GM06990 (cell line): Measurements from ENCODE around the gene SFXN2.

Experiments
- DNase-seq: peaks from one replicate; pipeline ENCODE4 v3.0.0-alpha.2; 2011; ENCODE audit not compliant: insufficient read length; ENCODE audit errors: extremely low read depth
- H3K27me3 ChIP-seq: replicated peaks from 2 replicates; pipeline ENCODE4 v1.6.0; 2011; ENCODE audit warnings: low read length; ENCODE audit not compliant: control insufficient read depth, insufficient read depth
- H3K36me3 ChIP-seq: 2 replicates; pipeline ENCODE4 v1.5.1; 2011; ENCODE audit warnings: low read length; ENCODE audit not compliant: control insufficient read depth, insufficient read depth
- H3K4me3 ChIP-seq: replicated peaks from 2 replicates; pipeline ENCODE4 v1.5.1; 2011; ENCODE audit warnings: low read depth, mild to moderate bottlenecking, control low read depth, low read length
- TF ChIP-seq, protein P1 (sequence below): IDR thresholded peaks from 2 replicates; pipeline ENCODE4 v1.5.1; 2011; ENCODE audit warnings: low read length, control low read depth, mild to moderate bottlenecking, inconsistent platforms; ENCODE audit not compliant: insufficient read depth, poor library complexity, severe bottlenecking

Gene SFXN2

DNA sequence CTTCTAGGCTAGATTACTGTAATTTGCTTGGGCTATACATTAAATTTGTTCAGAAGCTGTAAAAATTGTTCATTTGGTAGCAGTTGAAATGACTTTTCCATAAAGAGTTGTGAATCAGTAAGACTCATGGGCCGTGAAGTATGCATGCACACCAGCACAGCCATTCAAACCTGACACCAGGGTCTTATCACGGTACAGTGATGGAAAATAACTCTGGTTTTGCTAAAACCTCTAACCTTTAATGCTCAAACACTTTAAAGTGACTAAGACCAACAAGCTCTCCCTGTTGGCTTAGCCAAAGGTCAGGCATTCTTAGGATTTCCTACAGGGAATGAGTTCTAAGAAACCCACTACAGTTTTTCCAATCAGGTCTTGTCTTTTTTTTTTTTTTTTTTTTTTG, 11.7 kb upstream of the SFXN2 start:
- Histone ChIP-seq H3K4me3 (no peak overlapping the region), H3K27me3 (no peaks in the 10 kb centered on the region), H3K36me3 (peaks cover 4% of the 10 kb centered on the region; the same call in 1 of the 2 replicates)
- DNase-seq = no peak
- TF ChIP-seq, protein P1, sequence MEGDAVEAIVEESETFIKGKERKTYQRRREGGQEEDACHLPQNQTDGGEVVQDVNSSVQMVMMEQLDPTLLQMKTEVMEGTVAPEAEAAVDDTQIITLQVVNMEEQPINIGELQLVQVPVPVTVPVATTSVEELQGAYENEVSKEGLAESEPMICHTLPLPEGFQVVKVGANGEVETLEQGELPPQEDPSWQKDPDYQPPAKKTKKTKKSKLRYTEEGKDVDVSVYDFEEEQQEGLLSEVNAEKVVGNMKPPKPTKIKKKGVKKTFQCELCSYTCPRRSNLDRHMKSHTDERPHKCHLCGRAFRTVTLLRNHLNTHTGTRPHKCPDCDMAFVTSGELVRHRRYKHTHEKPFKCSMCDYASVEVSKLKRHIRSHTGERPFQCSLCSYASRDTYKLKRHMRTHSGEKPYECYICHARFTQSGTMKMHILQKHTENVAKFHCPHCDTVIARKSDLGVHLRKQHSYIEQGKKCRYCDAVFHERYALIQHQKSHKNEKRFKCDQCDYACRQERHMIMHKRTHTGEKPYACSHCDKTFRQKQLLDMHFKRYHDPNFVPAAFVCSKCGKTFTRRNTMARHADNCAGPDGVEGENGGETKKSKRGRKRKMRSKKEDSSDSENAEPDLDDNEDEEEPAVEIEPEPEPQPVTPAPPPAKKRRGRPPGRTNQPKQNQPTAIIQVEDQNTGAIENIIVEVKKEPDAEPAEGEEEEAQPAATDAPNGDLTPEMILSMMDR = no peak

- no peak overlapping the region for H3K4me3 ChIP-seq
- no peak for DNase-seq
- H3K36me3 ChIP-seq = no peaks in the 10 kb centered on the region; the same call in 1 of the 2 replicates
- no peaks in the 10 kb centered on the region for H3K27me3 ChIP-seq
- TF ChIP-seq, protein P1 = no peak
These were observed 9.5 kb upstream of the SFXN2 start for GRCh38 chr10:102704915-102705314.

GRCh38 chr10:102705531-102705930, 8.9 kb upstream of the SFXN2 start:
- no peak overlapping the region for H3K4me3 ChIP-seq
- no peak for DNase-seq
- no peaks in the 10 kb centered on the region for H3K27me3 ChIP-seq
- TF ChIP-seq, protein P1 = no peak
- no peaks in the 10 kb centered on the region for H3K36me3 ChIP-seq

GRCh38 chr10:102710609-102711008, 3.8 kb upstream of the SFXN2 start:
- H3K36me3 ChIP-seq = no peaks in the 10 kb centered on the region
- TF ChIP-seq, protein P1 = no peak
- peak; percentile 35 for DNase-seq
- H3K27me3 ChIP-seq = no peaks in the 10 kb centered on the region
- 0 out of 2 replicates have a peak overlapping the region, but pooled peaks have one; percentile 3 for H3K4me3 ChIP-seq

- H3K4me3 ChIP-seq = peak overlapping the region; percentile 25
- TF ChIP-seq, protein P1 = no peak
- no peaks in the 10 kb centered on the region for H3K36me3 ChIP-seq
- DNase-seq = peak; percentile 44
- no peaks in the 10 kb centered on the region for H3K27me3 ChIP-seq
These were observed 2.3 kb upstream of the SFXN2 start for GRCh38 chr10:102712089-102712488.
